HG03280 (cell line): ENCODE measurements around the gene SPTBN4.
A peak's percentile ranks its signal among the peaks of the same experiment; 100 is the strongest.
"Not testable (repeated sequence)": the region's sequence is repeated elsewhere in the genome, so short reads cannot be mapped to it uniquely, and the experiment has no call there.

Experiments used
- ATAC-seq: cut with Tn5 transposase; IDR thresholded peaks from one replicate; pipeline ENCODE4 v1.9.1; 2021; ENCODE audit warnings: mild to moderate bottlenecking, moderate library complexity; ENCODE audit not compliant: unreplicated experiment

Gene SPTBN4

GRCh38 chr19:40466985-40467734 is at the start of gene SPTBN4:
SPTBN4 (plus strand) TSS chr19:40467001; CDS start chr19:40472622, 5,621 bp downstream.
- ATAC-seq, result no peak

GRCh38 chr19:40417643-40417981 is 49.2 kb upstream of the SPTBN4 start:
- ATAC-seq, result no peak

GRCh38 chr19:40418040-40418439 is 48.8 kb upstream of the SPTBN4 start:
- ATAC-seq, result no peak

GRCh38 chr19:40419066-40419612 is 47.7 kb upstream of the SPTBN4 start:
- ATAC-seq, result no peak

- no peak for ATAC-seq
These were observed 47.0 kb upstream of the SPTBN4 start for GRCh38 chr19:40419780-40420179.

- ATAC-seq, result no peak
These were observed 46.4 kb upstream of the SPTBN4 start for GRCh38 chr19:40420451-40420765.

GRCh38 chr19:40420766-40421765 is 45.7 kb upstream of the SPTBN4 start:
- peak; percentile 35 for ATAC-seq

- ATAC-seq, result no peak
These were observed 44.6 kb upstream of the SPTBN4 start for GRCh38 chr19:40421993-40422747.

GRCh38 chr19:40422748-40423566 is 43.8 kb upstream of the SPTBN4 start:
- no peak for ATAC-seq

- ATAC-seq, result no peak
These were observed 42.9 kb upstream of the SPTBN4 start for GRCh38 chr19:40423938-40424337.

GRCh38 chr19:40424637-40425449 is 42.0 kb upstream of the SPTBN4 start:
- ATAC-seq, result no peak

- ATAC-seq, result peak; percentile 88
These were observed 41.1 kb upstream of the SPTBN4 start, which contains the start of gene SERTAD1 for GRCh38 chr19:40425450-40426287. SERTAD1 (minus strand) TSS chr19:40425992; CDS start chr19:40423546, 2,446 bp downstream.

- not testable (repeated sequence) for ATAC-seq
These were observed 38.6 kb upstream of the SPTBN4 start for GRCh38 chr19:40428197-40428596.

- not testable (repeated sequence) for ATAC-seq
These were observed 36.6 kb upstream of the SPTBN4 start for GRCh38 chr19:40430242-40430641.

- ATAC-seq, result no peak
These were observed 35.1 kb upstream of the SPTBN4 start for GRCh38 chr19:40431698-40432097.

GRCh38 chr19:40432760-40433159 is 34.0 kb upstream of the SPTBN4 start:
- ATAC-seq, result not testable (repeated sequence)

- ATAC-seq, result peak; percentile 69
These were observed 33.2 kb upstream of the SPTBN4 start for GRCh38 chr19:40433391-40434216.
